Neural crest cell (in vitro differentiated cells): ENCODE data around the gene NAT8L. TPM values are rescaled to one million over a fixed set of nuclear protein-coding genes. Genes with fewer than 3 reads are reported as not detected.

ENCODE experiments used
- DNase-seq: peaks from one replicate; pipeline ENCODE4 v3.0.0; 2021; ENCODE audit warnings: low read depth, mixed read lengths, low spot score
- H3K27ac Mint-ChIP-seq: one replicate; pipeline ENCODE4 v1.8.0; 2021; ENCODE audit warnings: mild to moderate bottlenecking, mixed read lengths; ENCODE audit not compliant: unreplicated experiment
- H3K27me3 Mint-ChIP-seq: 2 replicates; pipeline ENCODE4 v1.8.0; 2021; ENCODE audit warnings: low read depth, mild to moderate bottlenecking, mixed read lengths
- H3K36me3 Mint-ChIP-seq: 2 replicates; pipeline ENCODE4 v1.8.0; 2021; ENCODE audit warnings: low read depth, mild to moderate bottlenecking, mixed read lengths
- H3K4me1 Mint-ChIP-seq: 2 replicates; pipeline ENCODE4 v1.8.0; 2021; ENCODE audit warnings: mixed read lengths
- H3K4me3 Mint-ChIP-seq: one replicate; pipeline ENCODE4 v1.8.0; 2021; ENCODE audit warnings: mild to moderate bottlenecking, mixed read lengths
- H3K9me3 Mint-ChIP-seq: 2 replicates; pipeline ENCODE4 v1.8.0; 2021; ENCODE audit warnings: mixed read lengths
- total RNA-seq: library from RNA; stranded (reverse); gene quantifications from 2 replicates; pipeline ENCODE4 v1.2.1, GENCODE V29; 2021
- TF ChIP-seq, protein P1 (sequence below): fragments of 200-600 bp; sonication (generic); conservative IDR thresholded peaks from 2 replicates; pipeline ENCODE4 v1.5.0; 2021; ENCODE audit warnings: antibody characterized with exemption, mild to moderate bottlenecking

The NAT8L gene
- total RNA-seq, 1 donor from 2014 or later, result 19.5 TPM

DNA sequence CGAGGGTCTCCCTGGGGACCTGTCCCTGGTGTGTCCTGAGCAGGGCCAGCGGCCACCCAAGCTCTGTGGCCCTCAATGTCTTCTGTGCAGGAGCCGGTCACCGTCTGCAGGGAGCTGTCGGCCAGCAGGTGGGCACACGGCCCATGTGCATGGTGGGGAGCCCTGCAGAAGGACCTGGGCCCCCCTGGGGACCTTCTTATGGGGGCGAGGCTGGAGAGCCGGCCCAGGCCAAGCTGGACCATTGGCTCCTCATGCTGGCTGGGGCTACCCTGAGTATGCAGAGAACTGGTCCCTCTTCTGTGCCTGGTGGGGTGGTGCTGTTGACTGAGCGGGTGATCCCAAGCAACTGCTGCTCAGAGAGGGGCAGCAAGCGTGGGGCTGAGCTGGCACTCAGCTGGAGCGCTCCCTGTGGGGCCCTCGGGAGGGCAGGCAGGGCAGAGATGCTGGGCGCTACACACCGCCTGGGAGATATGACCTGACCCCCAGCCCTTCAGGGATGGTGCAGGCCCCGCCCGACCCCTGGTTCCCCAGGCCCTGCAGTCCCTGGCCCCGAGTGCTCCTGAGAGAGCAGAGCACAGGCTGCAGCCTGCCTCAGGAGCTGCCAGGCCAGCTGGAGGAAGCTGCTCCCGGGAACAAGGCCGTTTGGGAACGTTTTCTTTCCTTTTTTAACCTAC is 14.8 kb downstream of the NAT8L start:
- Mint-ChIP-seq H3K36me3 (no peaks in the 10 kb centered on the region), H3K27me3 (no peaks in the 10 kb centered on the region), H3K4me1 (peaks cover 35% of the 10 kb centered on the region), H3K4me3 (no peak overlapping the region), H3K9me3 (no peaks in the 10 kb centered on the region), H3K27ac (no peak overlapping the region)
- TF ChIP-seq, protein P1, sequence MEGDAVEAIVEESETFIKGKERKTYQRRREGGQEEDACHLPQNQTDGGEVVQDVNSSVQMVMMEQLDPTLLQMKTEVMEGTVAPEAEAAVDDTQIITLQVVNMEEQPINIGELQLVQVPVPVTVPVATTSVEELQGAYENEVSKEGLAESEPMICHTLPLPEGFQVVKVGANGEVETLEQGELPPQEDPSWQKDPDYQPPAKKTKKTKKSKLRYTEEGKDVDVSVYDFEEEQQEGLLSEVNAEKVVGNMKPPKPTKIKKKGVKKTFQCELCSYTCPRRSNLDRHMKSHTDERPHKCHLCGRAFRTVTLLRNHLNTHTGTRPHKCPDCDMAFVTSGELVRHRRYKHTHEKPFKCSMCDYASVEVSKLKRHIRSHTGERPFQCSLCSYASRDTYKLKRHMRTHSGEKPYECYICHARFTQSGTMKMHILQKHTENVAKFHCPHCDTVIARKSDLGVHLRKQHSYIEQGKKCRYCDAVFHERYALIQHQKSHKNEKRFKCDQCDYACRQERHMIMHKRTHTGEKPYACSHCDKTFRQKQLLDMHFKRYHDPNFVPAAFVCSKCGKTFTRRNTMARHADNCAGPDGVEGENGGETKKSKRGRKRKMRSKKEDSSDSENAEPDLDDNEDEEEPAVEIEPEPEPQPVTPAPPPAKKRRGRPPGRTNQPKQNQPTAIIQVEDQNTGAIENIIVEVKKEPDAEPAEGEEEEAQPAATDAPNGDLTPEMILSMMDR, result no peak
- DNase-seq, result no peak

DNA sequence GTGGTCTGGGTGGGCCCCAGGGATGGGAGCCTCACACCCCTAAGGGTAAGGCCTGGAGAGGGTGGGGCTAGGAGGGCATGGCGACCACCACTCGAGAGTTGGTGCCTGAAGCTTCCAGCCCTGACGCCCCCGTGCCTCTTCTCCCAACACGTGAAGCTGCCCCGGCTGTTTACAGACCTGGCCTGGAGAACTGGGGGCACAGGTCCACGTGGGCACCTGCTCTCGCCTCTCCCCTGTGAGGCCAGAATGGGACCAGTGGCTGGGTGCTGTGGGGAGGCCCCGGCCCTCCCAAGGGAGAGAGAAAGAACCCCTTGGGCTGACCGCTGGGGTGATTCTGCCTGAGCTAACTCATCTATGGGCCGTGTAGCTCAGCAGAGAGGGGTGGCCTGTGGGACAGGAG is 15.5 kb downstream of the NAT8L start:
- Mint-ChIP-seq H3K27ac (no peak overlapping the region), H3K27me3 (no peaks in the 10 kb centered on the region), H3K4me1 (peaks cover 35% of the 10 kb centered on the region), H3K36me3 (no peaks in the 10 kb centered on the region), H3K9me3 (no peaks in the 10 kb centered on the region), H3K4me3 (no peak overlapping the region)
- no peak for DNase-seq
- TF ChIP-seq, protein P1, result no peak

DNA sequence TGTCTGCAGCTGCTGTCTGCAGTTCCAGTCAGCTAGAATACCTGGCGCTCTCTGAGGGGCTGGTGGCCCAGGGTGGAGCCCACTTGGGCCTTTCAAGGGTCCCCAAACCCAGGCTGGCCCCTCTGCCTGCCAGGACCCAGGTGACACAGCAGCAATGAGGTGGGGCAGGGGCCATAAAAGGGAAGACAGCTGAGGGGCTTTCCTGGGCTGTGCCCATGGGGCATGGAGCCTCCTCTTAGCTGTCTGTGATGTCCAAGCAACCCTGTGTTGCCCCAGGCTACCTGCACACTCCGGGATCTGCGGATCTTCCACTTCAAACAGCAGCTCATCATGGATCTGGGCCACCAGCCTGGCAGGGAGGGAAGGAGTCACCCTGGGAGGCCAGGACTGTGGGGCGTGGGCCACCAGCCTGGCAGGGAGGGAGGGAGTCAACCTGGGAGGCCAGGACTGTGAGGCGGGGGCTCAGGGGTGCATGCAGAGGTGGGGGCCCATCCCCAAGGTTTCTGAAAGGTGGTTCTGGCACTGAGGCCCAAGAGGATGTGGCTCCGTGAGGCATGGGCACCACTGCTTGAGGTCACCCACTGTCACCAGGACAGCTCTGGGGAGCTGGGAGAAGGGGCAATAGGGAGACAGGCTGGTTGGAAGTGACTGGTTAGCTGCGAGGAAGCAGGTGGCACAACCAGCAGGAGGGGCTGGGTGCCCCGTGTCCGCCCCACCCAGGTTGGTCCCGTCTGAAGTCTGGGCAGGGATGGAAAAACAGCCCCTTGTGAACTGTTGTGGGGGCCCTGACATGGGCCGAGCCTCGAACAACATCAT is 16.3 kb downstream of the NAT8L start:
- Mint-ChIP-seq H3K36me3 (no peaks in the 10 kb centered on the region), H3K27ac (no peak overlapping the region), H3K27me3 (no peaks in the 10 kb centered on the region), H3K9me3 (no peaks in the 10 kb centered on the region), H3K4me1 (peaks cover 35% of the 10 kb centered on the region), H3K4me3 (no peak overlapping the region)
- TF ChIP-seq, protein P1, result no peak
- no peak for DNase-seq

DNA sequence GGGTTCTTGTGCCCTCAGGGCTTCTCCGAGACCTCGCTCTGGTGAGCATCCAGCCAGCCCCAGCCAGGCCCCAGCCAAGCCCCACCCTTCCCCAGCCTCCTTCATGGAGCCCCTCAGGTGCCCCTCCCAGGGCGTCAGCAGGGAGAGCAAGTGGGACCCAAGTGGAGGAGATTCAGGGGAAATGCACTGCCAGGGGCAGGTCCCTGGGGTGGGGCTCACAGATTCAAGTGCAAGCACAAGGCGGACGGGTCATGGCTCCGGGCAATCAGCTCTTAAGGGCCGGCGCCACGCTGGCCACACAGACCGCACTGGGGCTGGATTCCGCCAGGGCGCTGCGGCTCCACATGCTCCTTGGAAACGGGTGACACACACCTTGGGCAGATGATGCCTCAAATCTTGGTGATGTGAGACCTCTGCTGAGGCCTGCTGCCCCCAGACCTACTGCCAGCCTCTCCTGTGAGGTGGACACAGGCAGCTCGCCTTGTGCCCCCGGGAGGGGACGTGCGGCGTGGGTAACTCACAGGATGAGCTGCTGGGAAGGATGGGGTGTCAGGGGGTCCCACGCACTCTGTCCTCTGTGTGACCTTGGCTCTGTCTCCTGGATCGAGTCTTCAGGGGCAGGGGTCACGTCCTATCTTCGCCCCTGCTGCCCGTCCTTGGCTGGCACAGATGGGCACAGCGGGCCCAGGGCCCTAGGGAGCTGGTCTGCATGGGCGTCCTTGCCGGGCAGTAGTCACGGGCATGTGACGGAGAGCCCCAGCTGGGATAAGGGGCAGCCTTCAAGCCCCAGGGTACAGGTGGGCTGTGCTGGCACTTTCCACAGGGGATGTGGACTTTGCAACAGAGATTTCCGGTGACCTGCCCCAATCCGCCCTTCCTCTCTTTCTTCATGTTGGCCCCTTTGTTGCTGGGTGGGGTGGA is 17.1 kb downstream of the NAT8L start:
- Mint-ChIP-seq H3K27me3 (no peaks in the 10 kb centered on the region), H3K27ac (no peak overlapping the region), H3K4me1 (peaks cover 31% of the 10 kb centered on the region), H3K36me3 (no peaks in the 10 kb centered on the region), H3K9me3 (no peaks in the 10 kb centered on the region), H3K4me3 (peak overlapping the region; percentile 57)
- DNase-seq, result no peak
- TF ChIP-seq, protein P1, result no peak

DNA sequence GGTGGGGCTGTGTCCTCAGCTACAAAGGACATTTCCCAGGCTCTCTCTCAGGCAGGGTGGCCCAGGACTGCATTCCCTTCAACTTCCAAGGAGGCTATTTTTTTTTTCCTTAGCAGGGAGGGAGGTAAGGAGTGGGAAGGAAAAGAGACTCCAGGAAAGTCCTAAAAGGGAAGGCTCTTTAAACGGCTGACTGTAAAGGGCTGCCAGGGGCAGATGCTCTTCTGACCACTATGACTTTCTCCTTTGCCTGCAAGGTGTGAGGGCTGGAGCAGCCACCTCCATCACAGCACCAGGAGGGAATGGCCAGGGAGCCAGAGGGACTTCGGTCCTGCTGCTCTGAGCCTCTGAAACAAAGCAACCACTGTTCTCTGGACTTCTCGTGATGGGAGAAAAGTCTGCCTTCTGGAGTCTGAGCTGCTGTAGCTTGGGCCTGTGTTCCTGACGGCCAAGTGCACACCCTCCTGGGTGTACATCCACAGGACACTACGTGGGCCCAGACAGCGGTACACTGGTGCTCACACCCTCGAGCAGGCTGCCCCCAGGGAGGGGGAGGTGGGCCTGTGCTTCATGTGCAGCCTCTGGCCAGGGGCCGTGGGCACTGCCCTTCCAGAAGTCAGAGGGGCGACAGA is 17.9 kb downstream of the NAT8L start:
- peak overlapping the region; percentile 57 for H3K4me3 Mint-ChIP-seq
- no peaks in the 10 kb centered on the region for H3K27me3 Mint-ChIP-seq
- H3K27ac Mint-ChIP-seq, result peak overlapping the region; percentile 38
- TF ChIP-seq, protein P1, result no peak
- H3K36me3 Mint-ChIP-seq, result no peaks in the 10 kb centered on the region
- no peak for DNase-seq
- peaks cover 23% of the 10 kb centered on the region for H3K4me1 Mint-ChIP-seq
- H3K9me3 Mint-ChIP-seq, result no peaks in the 10 kb centered on the region
